ENCODE data around the gene ZNF486.
"Not testable (repeated sequence)": the region's sequence is repeated elsewhere in the genome, so short reads cannot be mapped to it uniquely, and the experiment has no call there.

The ZNF486 gene

DNA sequence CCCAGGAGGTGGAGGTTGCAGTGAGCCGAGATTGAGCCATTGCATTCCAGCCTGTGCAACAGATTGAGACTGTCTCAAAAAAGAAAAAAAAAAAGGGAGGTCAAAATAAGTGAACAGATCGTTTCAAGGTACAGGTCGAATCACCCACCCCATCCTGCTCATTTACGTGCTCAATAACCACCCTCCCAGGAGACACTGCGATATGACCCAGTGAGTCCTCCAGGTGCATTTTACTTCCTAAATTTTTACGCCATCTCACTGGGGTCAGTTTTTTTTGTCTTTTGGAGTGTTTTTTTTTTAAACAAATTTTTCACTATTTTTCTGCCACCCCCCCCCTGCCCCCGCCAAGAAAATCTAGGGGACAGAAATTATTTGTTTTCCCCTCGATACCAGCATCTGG, 68.1 kb downstream of the ZNF486 start:
- no peak for DNase-seq

- DNase-seq: peak; percentile 73
These were observed 71.0 kb downstream of the ZNF486 start for GRCh38 chr19:20237773-20238623.

DNA sequence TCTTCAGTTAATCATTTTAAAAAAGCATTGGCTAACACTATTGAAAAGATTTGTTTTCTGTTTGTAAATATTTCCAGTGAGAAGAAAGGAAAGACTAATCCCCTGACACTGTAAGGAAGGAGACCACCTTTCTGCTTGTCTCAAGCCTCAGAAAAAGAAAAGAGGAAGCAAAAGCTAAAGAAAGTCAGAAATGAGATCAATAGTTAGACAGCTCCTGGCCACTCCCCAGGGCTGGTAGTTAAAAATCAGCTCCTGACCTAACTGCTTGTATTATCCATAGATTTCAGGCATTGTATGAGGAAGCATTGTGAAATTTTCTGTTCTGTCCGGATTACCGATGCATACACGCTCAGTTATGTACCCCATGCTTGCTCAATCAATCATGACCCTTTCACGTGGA, 76.6 kb downstream of the ZNF486 start:
- no peak for DNase-seq

GRCh38 chr19:20244356-20244755, 77.3 kb downstream of the ZNF486 start:
- no peak for DNase-seq

- DNase-seq: no peak
These were observed 78.3 kb downstream of the ZNF486 start for GRCh38 chr19:20245309-20245708.

DNA sequence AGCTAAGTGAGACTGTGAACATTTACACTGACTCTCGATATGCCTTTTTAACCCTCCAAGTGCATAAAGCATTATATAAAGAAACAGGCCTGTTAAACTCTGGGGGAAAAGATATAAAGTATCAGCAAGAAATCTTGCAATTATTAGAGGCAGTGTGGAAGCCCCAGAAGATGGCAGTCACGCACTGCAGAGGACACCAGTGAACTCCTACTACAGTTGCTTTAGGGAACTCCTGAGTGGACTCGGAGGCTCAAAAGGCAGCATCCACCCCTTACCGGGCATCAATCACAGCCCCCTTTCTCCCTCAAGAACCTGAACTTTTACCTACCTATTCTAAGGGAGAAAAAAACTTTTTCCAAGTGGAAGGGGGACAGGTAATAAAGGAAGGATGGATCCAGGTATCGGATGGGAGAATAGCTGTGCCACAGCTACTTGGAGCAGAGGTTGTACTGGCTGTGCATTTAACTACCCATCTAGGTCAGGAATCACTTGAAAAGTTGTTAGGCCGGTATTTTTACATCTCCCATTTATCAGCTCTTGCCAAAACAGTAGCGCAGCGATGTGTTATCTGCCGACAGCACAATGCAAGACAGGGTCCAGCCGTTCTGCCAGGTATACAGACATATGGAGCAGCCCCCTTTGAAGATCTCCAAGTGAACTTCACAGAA, 80.1 kb downstream of the ZNF486 start:
- DNase-seq: peak; percentile 24

DNA sequence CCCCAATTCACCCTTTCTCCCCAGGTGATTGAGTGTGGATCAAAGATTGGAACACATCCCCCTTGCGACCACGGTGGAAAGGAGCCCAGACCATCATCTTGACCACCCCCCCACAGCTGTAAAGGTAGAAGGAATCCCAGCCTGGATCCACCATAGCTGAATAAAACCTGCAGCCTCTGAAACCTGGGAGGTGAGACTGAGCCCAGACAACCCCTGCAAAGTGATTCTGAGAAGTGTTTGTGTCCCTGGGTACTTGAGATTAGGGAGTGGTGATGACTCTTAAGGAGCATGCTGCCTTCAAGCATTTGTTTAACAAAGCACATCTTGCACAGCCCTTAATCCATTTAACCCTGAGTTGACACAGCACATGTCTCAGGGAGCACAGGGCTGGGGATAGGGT, 81.2 kb downstream of the ZNF486 start:
- DNase-seq: not testable (repeated sequence)

Data from activated CD4-positive, alpha-beta T cell treated with anti-CD3 and anti-CD28 coated beads for 1 hour (primary cell).